GM23338 (cell line): Measurements from ENCODE around the gene S1PR2. TPM values are rescaled to one million over a fixed set of nuclear protein-coding genes. Genes with fewer than 3 reads are reported as not detected.

ENCODE experiments used
- ATAC-seq: fragments of 200-7000 bp; cut with Tn5 transposase; 3 replicates; pipeline ENCODE4 v1.9.1; 2020
- DNase-seq: peaks from one replicate; pipeline ENCODE4 v3.0.0-alpha.2; 2015; ENCODE audit warnings: low spot score
- H2AFZ ChIP-seq: fragments of 200-600 bp; sonication (generic); 2 replicates; pipeline ENCODE4 v1.8.0; 2016; ENCODE audit warnings: antibody characterized with exemption, mild to moderate bottlenecking, moderate library complexity
- H3F3A ChIP-seq: fragments of 200-600 bp; sonication (generic); replicated peaks from 2 replicates; pipeline ENCODE4 v1.8.0; 2017; ENCODE audit warnings: antibody characterized with exemption, mixed run types, low read depth
- H3K27ac ChIP-seq: fragments of 200-600 bp; sonication (generic); 2 replicates; pipeline ENCODE4 v1.6.1; 2016; ENCODE audit warnings: low read depth
- H3K27me3 ChIP-seq: fragments of 200-600 bp; sonication (generic); 2 replicates; pipeline ENCODE4 v1.8.0; 2016; ENCODE audit warnings: mild to moderate bottlenecking, mixed run types, moderate library complexity; ENCODE audit not compliant: insufficient read depth
- H3K36me3 ChIP-seq: fragments of 200-600 bp; sonication (generic); 2 replicates; pipeline ENCODE4 v1.8.0; 2016; ENCODE audit warnings: mild to moderate bottlenecking; ENCODE audit not compliant: insufficient read depth
- H3K4me1 ChIP-seq: fragments of 200-600 bp; sonication (generic); 2 replicates; pipeline ENCODE4 v1.8.0; 2016; ENCODE audit warnings: mild to moderate bottlenecking, moderate library complexity; ENCODE audit not compliant: insufficient read depth
- H3K4me2 ChIP-seq: fragments of 200-600 bp; sonication (generic); 2 replicates; pipeline ENCODE4 v1.7.1; 2017; ENCODE audit warnings: mixed run types
- H3K4me3 ChIP-seq: fragments of 200-600 bp; sonication (generic); 2 replicates; pipeline ENCODE4 v1.6.1; 2016; ENCODE audit warnings: mixed run types
- H3K79me2 ChIP-seq: fragments of 200-600 bp; sonication (generic); replicated peaks from 2 replicates; pipeline ENCODE4 v1.8.0; 2017; ENCODE audit warnings: mild to moderate bottlenecking; ENCODE audit not compliant: insufficient read depth
- H3K9me2 ChIP-seq: fragments of 200-600 bp; sonication (generic); 2 replicates; pipeline ENCODE4 v1.8.0; 2017; ENCODE audit not compliant: insufficient read depth
- H4K20me1 ChIP-seq: fragments of 200-600 bp; sonication (generic); replicated peaks from 2 replicates; pipeline ENCODE4 v1.8.0; 2017; ENCODE audit warnings: mild to moderate bottlenecking; ENCODE audit not compliant: insufficient read depth
- H3K27ac Mint-ChIP-seq: 2 replicates; pipeline ENCODE4 v1.8.0; 2020; ENCODE audit warnings: inconsistent platforms, mild to moderate bottlenecking, moderate library complexity, mixed read lengths
- H3K27me3 Mint-ChIP-seq: 3 replicates; pipeline ENCODE4 v1.8.0; 2022; ENCODE audit warnings: low read depth, mild to moderate bottlenecking, moderate library complexity, mixed read lengths, inconsistent platforms; ENCODE audit not compliant: insufficient read depth, poor library complexity
- H3K36me3 Mint-ChIP-seq: 3 replicates; pipeline ENCODE4 v1.8.0; 2021; ENCODE audit warnings: low read depth, mild to moderate bottlenecking, inconsistent platforms, moderate library complexity, mixed read lengths
- H3K4me1 Mint-ChIP-seq: 3 replicates; pipeline ENCODE4 v1.8.0; 2020; ENCODE audit warnings: mild to moderate bottlenecking, inconsistent platforms, mixed read lengths
- H3K4me3 Mint-ChIP-seq: 3 replicates; pipeline ENCODE4 v1.8.0; 2021; ENCODE audit warnings: moderate library complexity, mild to moderate bottlenecking, inconsistent platforms, mixed read lengths
- H3K9me3 Mint-ChIP-seq: 3 replicates; pipeline ENCODE4 v1.8.0; 2020; ENCODE audit warnings: moderate library complexity, mild to moderate bottlenecking, inconsistent platforms, mixed read lengths
- CREB1 ChIP-seq: fragments of 250-450 bp; sonication (Bioruptor Pico); IDR thresholded peaks from 2 replicates; pipeline ENCODE4 v1.5.0; 2020; ENCODE audit warnings: low read depth, mild to moderate bottlenecking, moderate library complexity
- CTCF ChIP-seq, 2 experiments: fragments of 200-600 bp in 1 of 2; sonication (generic) in 1 of 2; conservative IDR thresholded peaks; 2 replicates each; pipeline versions ENCODE4 v1.5.1 to v1.6.1; 2016 to 2017; ENCODE audit warnings: antibody characterized with exemption in 2 of 2, low read depth in 2 of 2, mild to moderate bottlenecking in 2 of 2, moderate library complexity in 1 of 2
- ETS1 ChIP-seq: IDR thresholded peaks from 2 replicates; pipeline ENCODE4 v1.6.1; 2016; ENCODE audit warnings: antibody characterized with exemption
- EZH2 ChIP-seq: fragments of 200-600 bp; sonication (generic); IDR thresholded peaks from one replicate; pipeline ENCODE4 v1.8.0; 2017; ENCODE audit warnings: antibody characterized with exemption, mild to moderate bottlenecking, low read depth; ENCODE audit not compliant: unreplicated experiment
- EZH2phosphoT487 ChIP-seq: fragments of 200-600 bp; sonication (generic); IDR thresholded peaks from one replicate; pipeline ENCODE4 v1.8.1; 2018; ENCODE audit warnings: antibody characterized with exemption; ENCODE audit not compliant: unreplicated experiment
- JUNB ChIP-seq: IDR thresholded peaks from one replicate; pipeline ENCODE4 v1.6.1; 2016; ENCODE audit warnings: antibody characterized with exemption; ENCODE audit not compliant: unreplicated experiment
- NANOG ChIP-seq: IDR thresholded peaks from 2 replicates; pipeline ENCODE4 v1.6.1; 2016; ENCODE audit warnings: antibody characterized with exemption, borderline replicate concordance
- POLR2AphosphoS5 ChIP-seq: IDR thresholded peaks from 2 replicates; pipeline ENCODE4 v1.6.1; 2016; ENCODE audit warnings: antibody characterized with exemption, low read depth
- REST ChIP-seq: IDR thresholded peaks from one replicate; pipeline ENCODE4 v1.6.1; 2018; ENCODE audit warnings: antibody characterized with exemption; ENCODE audit not compliant: unreplicated experiment
- STAT1 ChIP-seq: IDR thresholded peaks from one replicate; pipeline ENCODE4 v1.6.1; 2016; ENCODE audit warnings: antibody characterized with exemption; ENCODE audit not compliant: unreplicated experiment
- ZNF114 ChIP-seq: fragments of 250-450 bp; sonication (Bioruptor Pico); IDR thresholded peaks from 2 replicates; pipeline ENCODE4 v1.5.0; 2020; ENCODE audit warnings: mild to moderate bottlenecking, moderate library complexity
- ZNF331 ChIP-seq: fragments of 250-450 bp; sonication (Bioruptor Pico); IDR thresholded peaks from 2 replicates; pipeline ENCODE4 v1.5.0; 2020; ENCODE audit warnings: low read depth, mild to moderate bottlenecking, moderate library complexity
- polyA plus RNA-seq: library from polyadenylated mRNA; unstranded; fragments of >200 nt; fragmentation: Nextera tagmentation; extraction: Ambion mirVana; gene quantifications from 2 replicates; pipeline ENCODE4 v1.2.1, GENCODE V29; 2016
- total RNA-seq: library from RNA; depleted of rRNA; stranded (reverse); fragments of >200 nt; shearing (Covaris generic); gene quantifications from 2 replicates; pipeline ENCODE4 v1.2.3, GENCODE V29; 2014

The S1PR2 gene
- total and polyA plus RNA-seq, 2 experiments from 2014 or later: 9.2 to 13.9 TPM

- no peaks in the 10 kb centered on the region for H3K9me2 ChIP-seq
- H3K27me3 ChIP-seq: no peaks in the 10 kb centered on the region
- no peak for TF ChIP-seq JUNB
- no peak for TF ChIP-seq CTCF (conservative IDR thresholded peaks at IDR 0.05; ENCODE audit: low read depth in 2 of 2)
- no peak for TF ChIP-seq ZNF114 (CRISPR knock-in tag)
- no peak for TF ChIP-seq REST
- TF ChIP-seq ZNF331 (CRISPR knock-in tag): no peak
- no peak for TF ChIP-seq POLR2AphosphoS5
- TF ChIP-seq CREB1: no peak
- TF ChIP-seq ETS1: no peak
- no peak for TF ChIP-seq NANOG
- H3K27ac Mint-ChIP-seq: no peak overlapping the region
- no peak overlapping the region for H3K27ac ChIP-seq
- H3F3A ChIP-seq: 0 out of 2 replicates have a peak, but pooled peaks cover 6% of the 10 kb centered on the region
- no peaks in the 10 kb centered on the region for H3K36me3 ChIP-seq
- H4K20me1 ChIP-seq: peaks cover 46% of the 10 kb centered on the region
- no peaks in the 10 kb centered on the region for H3K9me3 Mint-ChIP-seq
- H3K79me2 ChIP-seq: peaks cover 66% of the 10 kb centered on the region
- no peak overlapping the region; the same call in 1 of the 2 replicates for H3K4me2 ChIP-seq
- H3K4me3 ChIP-seq: no peak overlapping the region; the same call in 1 of the 2 replicates
- peaks cover 27% of the 10 kb centered on the region for H3K36me3 Mint-ChIP-seq
- DNase-seq (no peak), ATAC-seq (no peak)
- peaks cover 3% of the 10 kb centered on the region for H3K27me3 Mint-ChIP-seq
- H3K4me3 Mint-ChIP-seq: peak overlapping the region; percentile 92; the same call in 2 of the 3 replicates
- H2AFZ ChIP-seq: no peak overlapping the region
- peaks cover 6% of the 10 kb centered on the region; the same call in 1 of the 2 replicates for H3K4me1 ChIP-seq
- H3K4me1 Mint-ChIP-seq: no peaks in the 10 kb centered on the region; the same call in 2 of the 3 replicates
Measured at GRCh38 chr19:10192922-10193321, 38.2 kb downstream of the S1PR2 start.

GRCh38 chr19:10191347-10191746 lies 39.8 kb downstream of the S1PR2 start:
- Mint-ChIP-seq H3K27ac (no peak overlapping the region), H3K4me1 (no peaks in the 10 kb centered on the region; the same call in 2 of the 3 replicates), H3K4me3 (no peak overlapping the region), H3K27me3 (peaks cover 5% of the 10 kb centered on the region), H3K36me3 (peaks cover 31% of the 10 kb centered on the region), H3K9me3 (no peaks in the 10 kb centered on the region)
- no peak overlapping the region for H3K4me2 ChIP-seq
- no peak overlapping the region for H3K27ac ChIP-seq
- peaks cover 82% of the 10 kb centered on the region for H3K79me2 ChIP-seq
- ATAC-seq: no peak
- peaks cover 6% of the 10 kb centered on the region; the same call in 1 of the 2 replicates for H3K4me1 ChIP-seq
- DNase-seq: no peak
- no peaks in the 10 kb centered on the region for H3K27me3 ChIP-seq
- H3K36me3 ChIP-seq: no peaks in the 10 kb centered on the region
- H3K9me2 ChIP-seq: no peaks in the 10 kb centered on the region
- H3F3A ChIP-seq: 0 out of 2 replicates have a peak, but pooled peaks cover 6% of the 10 kb centered on the region
- H4K20me1 ChIP-seq: peaks cover 58% of the 10 kb centered on the region
- no peak overlapping the region for H3K4me3 ChIP-seq
- no peak overlapping the region for H2AFZ ChIP-seq
- TF ChIP-seq EZH2phosphoT487 (no peak), EZH2 (no peak), JUNB (no peak), NANOG (no peak), ZNF114 (CRISPR knock-in tag) (no peak), POLR2AphosphoS5 (no peak), ZNF331 (CRISPR knock-in tag) (no peak), REST (no peak), STAT1 (no peak), CREB1 (no peak)
